GM18909 (cell line): ENCODE results near the gene OGFOD3.

Source experiments
- ATAC-seq: cut with Tn5 transposase; IDR thresholded peaks from one replicate; pipeline ENCODE4 v1.9.1; 2021; ENCODE audit warnings: mild to moderate bottlenecking; ENCODE audit not compliant: unreplicated experiment, poor library complexity

The OGFOD3 gene

DNA sequence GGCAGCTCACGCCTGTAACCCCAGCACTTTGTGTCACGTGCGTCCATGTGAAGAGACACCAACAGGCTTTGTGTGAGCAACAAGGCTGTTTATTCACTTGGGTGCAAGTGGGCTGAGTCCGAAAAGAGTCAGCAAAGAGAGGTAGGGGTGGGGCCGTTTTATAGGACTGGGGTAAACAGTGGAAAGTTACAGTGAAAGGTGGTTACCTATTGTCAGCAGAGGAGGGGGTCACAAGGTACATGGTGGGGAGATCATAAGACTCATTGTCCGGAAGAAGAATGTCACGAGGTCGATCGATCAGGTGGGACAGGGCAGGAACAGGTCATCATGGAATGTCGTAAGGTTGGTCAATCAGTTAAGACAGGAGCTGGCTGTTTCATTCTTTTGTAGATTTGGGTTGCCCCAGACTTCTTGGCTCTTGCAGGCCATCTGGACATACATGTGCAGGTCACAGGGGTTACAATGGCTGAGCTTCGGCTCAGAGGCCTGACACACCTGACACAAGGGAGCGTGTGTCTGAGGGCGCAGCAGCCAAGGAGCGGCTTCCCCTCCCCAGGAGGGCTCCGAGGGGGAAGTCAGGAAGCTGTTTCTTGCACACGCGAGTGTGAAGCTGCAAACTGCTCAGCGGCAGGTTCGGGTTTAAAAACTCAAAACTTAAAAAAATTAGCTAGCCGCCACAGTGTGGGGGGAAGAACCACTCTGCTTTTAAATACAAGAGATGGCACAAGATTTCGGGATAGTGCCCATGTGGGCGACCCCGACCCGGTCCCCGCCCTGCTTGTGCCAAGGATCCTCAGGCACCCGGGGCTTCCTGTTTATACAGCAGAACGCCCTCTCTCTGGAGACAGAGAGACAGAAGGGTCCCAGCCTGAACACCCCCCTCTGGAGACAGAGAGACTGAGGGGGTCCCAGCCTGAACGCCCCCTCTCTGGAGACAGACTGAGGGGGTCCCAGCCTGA is 71.8 kb downstream of the OGFOD3 start:
- ATAC-seq: no peak

DNA sequence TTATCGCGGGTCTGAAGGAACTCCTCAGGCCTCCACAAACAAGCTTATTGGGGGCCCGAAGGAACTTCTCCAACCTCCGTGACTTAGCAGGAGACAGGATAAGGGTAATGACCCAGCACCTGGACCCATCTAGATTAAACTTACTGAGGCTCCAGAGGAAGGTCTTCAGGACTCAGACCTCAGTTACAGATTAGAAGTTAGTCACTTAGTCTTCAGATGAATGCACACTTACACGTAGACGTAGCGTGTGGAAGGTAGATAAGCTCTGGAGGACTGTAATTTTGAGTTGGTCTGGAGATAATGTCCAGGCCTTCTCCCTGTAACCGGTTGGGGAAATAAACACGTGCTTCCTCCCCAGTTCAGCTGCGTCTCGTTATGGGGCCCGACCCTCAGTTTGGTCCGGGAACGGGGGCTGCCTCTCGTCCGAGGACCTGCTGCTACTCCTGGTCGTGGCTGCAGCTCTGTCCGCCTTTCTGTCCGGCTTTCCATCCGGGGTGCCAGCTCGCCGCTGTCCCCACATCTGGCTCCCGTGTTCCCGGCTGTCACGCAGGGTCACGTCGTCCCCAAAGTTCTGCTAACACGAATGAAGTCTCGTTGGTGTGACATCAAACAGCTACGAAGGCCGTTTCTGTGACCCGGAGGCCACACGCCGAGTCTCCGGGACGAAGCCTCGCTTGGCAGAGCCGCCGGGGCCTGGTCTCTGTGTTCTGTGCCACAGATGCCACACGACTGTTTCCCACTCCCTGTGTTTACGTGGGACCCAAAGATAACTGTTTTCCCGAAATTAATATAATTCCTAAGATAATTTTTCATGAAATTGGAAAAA is 73.0 kb downstream of the OGFOD3 start:
- ATAC-seq: no peak

DNA sequence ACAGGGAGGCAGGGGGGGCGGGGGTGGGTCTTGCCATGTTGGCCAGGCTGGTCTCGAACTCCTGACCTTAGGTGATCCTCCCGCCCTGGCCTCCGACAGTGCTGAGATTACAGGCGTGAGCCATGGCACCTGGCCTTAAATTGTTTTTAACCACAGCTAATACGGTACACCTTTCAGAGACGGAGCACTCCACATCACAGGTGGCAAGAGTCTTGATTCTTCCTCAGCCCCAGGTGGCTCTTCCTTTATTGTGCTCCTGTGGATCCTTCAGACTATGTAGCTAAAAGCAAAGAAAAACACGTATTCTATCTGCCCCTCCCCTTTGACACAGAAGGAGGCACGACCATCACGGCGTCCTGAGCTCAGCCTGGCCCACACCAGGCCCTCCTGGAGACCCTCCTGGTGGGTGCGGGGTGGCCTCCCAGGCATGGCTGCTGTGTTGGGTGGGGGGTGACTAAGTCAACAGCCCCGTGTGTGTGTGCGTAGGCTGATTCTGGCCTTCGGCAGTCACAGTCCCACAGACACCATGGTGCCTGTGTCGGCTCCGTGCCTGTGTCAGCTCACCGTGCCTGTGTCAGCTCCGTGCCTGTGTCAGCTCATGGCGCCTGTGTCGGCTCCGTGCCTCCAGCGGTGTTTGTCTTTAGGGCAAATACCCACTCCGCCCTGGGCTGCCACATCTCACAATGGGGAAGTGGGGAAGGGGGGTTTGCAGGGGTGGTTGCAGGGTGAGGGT is 74.0 kb downstream of the OGFOD3 start:
- no peak for ATAC-seq

DNA sequence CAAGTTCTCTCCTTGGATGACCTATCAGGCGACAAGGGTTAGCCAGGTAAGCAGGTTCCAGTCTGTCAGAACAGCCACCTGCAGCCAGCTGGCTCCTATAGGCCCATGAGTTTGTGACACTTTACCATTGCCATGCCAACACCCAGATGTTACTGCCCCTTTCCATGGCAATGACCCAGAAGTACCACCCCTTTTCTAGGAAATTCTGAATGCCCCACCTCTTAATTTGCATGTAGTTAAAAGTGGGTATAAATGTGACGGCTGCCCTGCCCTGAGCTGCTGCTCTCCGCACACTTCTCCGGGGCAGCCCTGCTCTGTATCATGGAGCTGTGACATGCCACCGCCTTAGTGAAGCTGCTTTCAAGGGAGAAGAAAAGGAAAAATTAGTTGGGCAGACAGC is 74.8 kb downstream of the OGFOD3 start:
- no peak for ATAC-seq

DNA sequence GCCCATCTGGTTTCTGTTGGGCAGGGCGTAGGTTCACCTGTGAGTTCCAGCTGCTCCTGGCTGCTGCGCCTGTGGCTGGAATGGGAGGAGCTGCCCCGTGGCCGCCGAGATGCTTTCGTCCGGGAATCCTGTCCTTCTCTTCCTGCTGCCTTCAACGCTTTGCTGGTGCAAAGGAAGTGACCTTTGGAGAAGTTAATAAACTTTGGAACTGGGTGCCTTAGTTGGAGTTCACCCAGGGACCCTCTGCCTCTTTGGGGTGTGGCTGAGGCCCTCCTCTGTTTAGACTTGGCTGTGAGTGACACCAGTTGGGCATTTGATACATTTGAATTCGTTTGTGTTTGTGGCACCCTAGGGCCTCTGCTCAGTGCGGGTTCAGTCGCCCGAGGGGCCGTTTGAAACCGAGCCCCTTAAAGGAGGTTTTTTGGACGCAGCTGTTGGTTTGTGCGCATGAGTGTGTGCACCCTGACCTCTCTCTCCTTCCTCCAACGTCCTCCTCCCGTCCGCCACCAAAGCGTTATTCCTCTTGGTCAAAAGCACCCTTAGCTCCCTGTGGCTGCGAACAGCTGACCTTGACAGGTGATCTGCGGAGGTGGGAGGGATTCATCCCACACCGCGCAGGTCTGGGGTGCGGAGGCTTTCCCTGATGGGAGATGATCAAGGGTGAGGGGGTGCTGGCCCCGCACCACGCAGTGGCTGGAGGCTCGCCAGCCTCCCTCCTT is 75.9 kb downstream of the OGFOD3 start:
- no peak for ATAC-seq

DNA sequence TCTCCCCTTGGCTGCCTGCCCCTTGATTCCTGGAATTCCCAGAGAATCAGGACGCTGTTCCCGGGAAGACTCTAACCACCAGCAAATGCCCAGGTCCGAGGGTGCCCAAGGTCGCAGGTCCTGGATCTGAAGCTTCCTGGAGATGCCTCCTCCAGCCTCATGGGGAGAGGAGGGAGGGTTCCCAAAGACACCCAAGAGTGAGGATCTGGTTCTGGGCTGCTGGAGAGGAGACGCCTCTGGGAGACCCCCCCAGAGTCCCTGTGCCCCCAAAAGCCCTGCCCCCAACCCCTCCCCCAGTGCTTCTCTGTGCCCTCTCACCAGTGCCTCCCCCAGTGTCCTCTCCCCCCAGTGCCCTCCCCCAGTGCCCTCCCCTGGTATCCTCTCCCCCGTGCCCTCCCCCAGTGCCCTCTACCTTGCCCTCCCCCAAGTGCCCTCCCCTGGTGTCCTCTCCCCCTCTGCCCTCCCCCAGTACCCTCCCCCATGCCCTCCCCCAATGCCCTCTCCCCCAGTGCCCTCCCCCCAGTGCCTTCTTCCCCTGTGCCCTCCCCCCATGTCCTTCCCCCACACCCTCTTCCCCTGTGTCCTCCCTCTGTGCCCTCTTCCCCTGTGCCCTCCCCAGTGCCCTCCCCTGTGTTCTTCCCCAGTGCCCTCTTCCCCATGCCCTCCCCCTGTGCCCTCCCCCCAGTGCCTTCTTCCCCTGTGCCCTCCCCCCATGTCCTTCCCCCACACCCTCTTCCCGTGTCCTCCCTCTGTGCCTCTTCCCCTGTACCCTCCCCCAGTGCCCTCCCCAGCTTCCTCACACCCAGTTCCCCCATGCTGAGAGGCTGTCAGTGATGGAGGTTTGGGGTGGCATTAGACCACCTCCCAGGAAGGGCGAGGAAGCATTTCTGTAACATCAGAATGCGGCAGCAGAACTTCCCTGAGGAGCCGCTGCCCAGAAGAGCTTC is 78.5 kb downstream of the OGFOD3 start:
- no peak for ATAC-seq
